RWPE1 (cell line): ENCODE measurements around the gene ESRP2.

Source experiments
- CTCF ChIA-PET: fragments of 350-600 bp; sonication (Branson Sonifier 250); formaldehyde crosslinking; extraction: SDS; loops from one replicate; lab custom pipeline; 2021; lab: Yijun Ruan, JAX
- POLR2A ChIA-PET: fragments of 400-600 bp; formaldehyde crosslinking; extraction: SDS; loops from one replicate; lab custom pipeline; 2020; ENCODE audit warnings: antibody characterized with exemption; ENCODE audit not compliant: low non-redundant PET; lab: Yijun Ruan, JAX
- DNase-seq: peaks from one replicate; pipeline ENCODE4 v3.0.0; 2012; ENCODE audit warnings: low spot score
- H3K27ac ChIP-seq: fragments of 450-650 bp; 2 replicates; pipeline ENCODE4 v1.5.1; 2017
- CTCF ChIP-seq: fragments of 450-650 bp; conservative IDR thresholded peaks from 2 replicates; pipeline ENCODE4 v1.5.1; 2017; ENCODE audit warnings: low read depth, mild to moderate bottlenecking

The ESRP2 gene

GRCh38 chr16:68257251-68257905 lies 21.5 kb upstream of the ESRP2 start:
- ChIA-PET POLR2A (no interaction called here), CTCF (interaction anchor here (0.5 to 6.2 kb wide), 3 partner anchors 19 to 351 kb away, joined by 4 to 76 read pairs (median 5); no protein-coding TSS in a partner anchor)
- TF ChIP-seq CTCF, result no peak
- peak overlapping the region; percentile 72 for H3K27ac ChIP-seq
- no peak for DNase-seq

GRCh38 chr16:68255712-68256111 lies 19.8 kb upstream of the ESRP2 start:
- no peak overlapping the region for H3K27ac ChIP-seq
- POLR2A ChIA-PET, result no interaction called here
- CTCF ChIA-PET, result interaction anchor here (1.4 kb wide), 1 partner anchor 73 kb away, joined by 4 read pairs; no protein-coding TSS in a partner anchor
- TF ChIP-seq CTCF, result no peak
- no peak for DNase-seq

- H3K27ac ChIP-seq, result no peak overlapping the region
- no peak for DNase-seq
- TF ChIP-seq CTCF, result no peak
- ChIA-PET CTCF (interaction anchor here (0.6 kb wide), 2 partner anchors 120 to 782 kb away, joined by 3 to 4 read pairs; no protein-coding TSS in a partner anchor), POLR2A (no interaction called here)
These were observed 17.8 kb upstream of the ESRP2 start for GRCh38 chr16:68253721-68254120.

GRCh38 chr16:68252383-68252782 lies 16.5 kb upstream of the ESRP2 start:
- ChIA-PET CTCF (interaction anchor here (1.6 to 2.1 kb wide), 2 partner anchors 9 to 12 kb away, joined by 4 to 5 read pairs; partner anchors contain the start of gene SLC7A6), POLR2A (no interaction called here)
- TF ChIP-seq CTCF, result no peak
- no peak for DNase-seq
- H3K27ac ChIP-seq, result 0 out of 2 replicates have a peak overlapping the region, but pooled peaks have one; percentile 35

GRCh38 chr16:68251832-68252231 lies 15.9 kb upstream of the ESRP2 start:
- 0 out of 2 replicates have a peak overlapping the region, but pooled peaks have one; percentile 35 for H3K27ac ChIP-seq
- CTCF ChIA-PET, result interaction anchor here (1.6 to 2.1 kb wide), 2 partner anchors 10 to 12 kb away, joined by 4 to 5 read pairs; partner anchors contain the start of gene SLC7A6
- TF ChIP-seq CTCF, result no peak
- DNase-seq, result no peak
- POLR2A ChIA-PET, result interaction anchor here (0.7 kb wide), 1 partner anchor 89 kb away, joined by 4 read pairs; no protein-coding TSS in a partner anchor

- ChIA-PET CTCF (interaction anchor here (0.7 to 2.1 kb wide), 2 partner anchors 11 to 770 kb away, joined by 5 read pairs; no protein-coding TSS in a partner anchor), POLR2A (interaction anchor here (0.7 kb wide), 1 partner anchor 90 kb away, joined by 4 read pairs; no protein-coding TSS in a partner anchor)
- no peak for DNase-seq
- H3K27ac ChIP-seq, result no peak overlapping the region
- TF ChIP-seq CTCF, result no peak
These were observed 15.0 kb upstream of the ESRP2 start for GRCh38 chr16:68250951-68251350.
